IMR-90 (cell line): ENCODE measurements around the gene FA2H. TPM values are rescaled to one million over a fixed set of nuclear protein-coding genes. Genes with fewer than 3 reads are reported as not detected.

Experiments
- ATAC-seq: fragments of 200-7000 bp; cut with Tn5 transposase; 2 replicates; pipeline ENCODE4 v1.9.1; 2020; ENCODE audit warnings: low read depth, mild to moderate bottlenecking, moderate library complexity
- BruUV-seq: library from RNA; stranded (reverse); fragments of 400-500 nt; replicated peaks from 2 replicates; lab custom pipeline; 2021; lab: Mats Ljungman, UMichigan
- CTCF ChIA-PET: fragments of 300-600 bp; formaldehyde crosslinking; extraction: SDS; loops from one replicate; lab custom pipeline; 2021; ENCODE audit warnings: antibody characterized with exemption; lab: Yijun Ruan, JAX
- POLR2A ChIA-PET: fragments of 300-600 bp; sonication (Branson Sonifier 250); formaldehyde crosslinking; loops from one replicate; lab custom pipeline; 2022; ENCODE audit warnings: antibody characterized with exemption; ENCODE audit not compliant: unreplicated experiment; lab: Charles Lee
- DNase-seq: peaks from one replicate; pipeline ENCODE4 v3.0.0; 2013
- H2AFZ ChIP-seq: replicated peaks from 2 replicates; pipeline ENCODE3; 2013; ENCODE audit warnings: low read length, mild to moderate bottlenecking; ENCODE audit not compliant: poor library complexity
- H2AK5ac ChIP-seq: 2 replicates; pipeline ENCODE4 v1.6.1; 2013; ENCODE audit warnings: low read depth, low read length, inconsistent platforms
- H2AK9ac ChIP-seq: replicated peaks from 2 replicates; pipeline ENCODE3; 2013; ENCODE audit warnings: mild to moderate bottlenecking, low read depth, low read length, moderate library complexity; ENCODE audit not compliant: poor library complexity
- H2BK120ac ChIP-seq: 2 replicates; pipeline ENCODE4 v1.6.1; 2013; ENCODE audit warnings: low read depth, low read length, inconsistent platforms
- H2BK15ac ChIP-seq: 3 replicates; pipeline ENCODE4 v1.6.1; 2013; ENCODE audit warnings: low read depth, low read length, inconsistent platforms
- H2BK20ac ChIP-seq: 2 replicates; pipeline ENCODE4 v1.6.1; 2013; ENCODE audit warnings: low read depth, mild to moderate bottlenecking, inconsistent platforms, low read length, moderate library complexity
- H2BK5ac ChIP-seq: 2 replicates; pipeline ENCODE4 v1.6.1; 2013; ENCODE audit warnings: mild to moderate bottlenecking, low read depth, low read length, inconsistent platforms; ENCODE audit not compliant: poor library complexity, severe bottlenecking
- H3K14ac ChIP-seq: replicated peaks from 2 replicates; pipeline ENCODE4 v1.6.1; 2013; ENCODE audit warnings: low read depth, low read length, inconsistent platforms
- H3K18ac ChIP-seq: 2 replicates; pipeline ENCODE4 v1.6.1; 2013; ENCODE audit warnings: low read depth, low read length, control low read depth
- H3K23ac ChIP-seq: 2 replicates; pipeline ENCODE4 v1.6.1; 2013; ENCODE audit warnings: low read depth, low read length, inconsistent platforms
- H3K27ac ChIP-seq: 2 replicates; pipeline ENCODE4 v1.5.1; 2013; ENCODE audit warnings: mild to moderate bottlenecking, control low read depth, low read length; ENCODE audit not compliant: insufficient read depth
- H3K27me3 ChIP-seq: 2 replicates; pipeline ENCODE4 v1.6.1; 2013; ENCODE audit warnings: low read length; ENCODE audit not compliant: control insufficient read depth, insufficient read depth
- H3K36me3 ChIP-seq: 2 replicates; pipeline ENCODE4 v1.6.1; 2013; ENCODE audit warnings: low read length, mixed read lengths; ENCODE audit not compliant: control insufficient read depth, insufficient read depth
- H3K4ac ChIP-seq: 2 replicates; pipeline ENCODE4 v1.6.1; 2013; ENCODE audit warnings: low read depth, low read length, inconsistent platforms
- H3K4me1 ChIP-seq: 2 replicates; pipeline ENCODE4 v1.6.1; 2013; ENCODE audit warnings: low read length, mixed read lengths; ENCODE audit not compliant: control insufficient read depth, insufficient read depth
- H3K4me2 ChIP-seq: 2 replicates; pipeline ENCODE4 v1.6.1; 2013; ENCODE audit warnings: low read depth, mild to moderate bottlenecking, control low read depth, low read length, moderate library complexity
- H3K4me3 ChIP-seq: 2 replicates; pipeline ENCODE4 v1.5.1; 2013; ENCODE audit warnings: low read depth, mild to moderate bottlenecking, control low read depth, low read length, moderate library complexity; ENCODE audit not compliant: insufficient read depth
- H3K56ac ChIP-seq: 2 replicates; pipeline ENCODE4 v1.6.1; 2013; ENCODE audit warnings: low read length, inconsistent platforms; ENCODE audit not compliant: insufficient read depth; ENCODE audit errors: extremely low read depth
- H3K79me1 ChIP-seq, 2 experiments: 2 replicates each; pipeline ENCODE4 v1.6.1; 2013; ENCODE audit warnings: low read length in 2 of 2, inconsistent platforms in 1 of 2, low read depth in 1 of 2
- H3K9ac ChIP-seq: 2 replicates; pipeline ENCODE4 v1.6.1; 2013; ENCODE audit warnings: low read depth, low read length, control low read depth
- H3K9me1 ChIP-seq: 2 replicates; pipeline ENCODE4 v1.6.1; 2013; ENCODE audit warnings: low read length, inconsistent platforms; ENCODE audit not compliant: insufficient read depth
- H3K9me3 ChIP-seq: 2 replicates; pipeline ENCODE4 v1.6.1; 2013; ENCODE audit warnings: low read length; ENCODE audit not compliant: control insufficient read depth, insufficient read depth
- H4K20me1 ChIP-seq: 2 replicates; pipeline ENCODE4 v1.6.1; 2013; ENCODE audit warnings: low read length, inconsistent platforms; ENCODE audit not compliant: insufficient read depth
- H4K5ac ChIP-seq: 2 replicates; pipeline ENCODE4 v1.6.1; 2013; ENCODE audit warnings: mild to moderate bottlenecking, low read depth, low read length, control low read depth
- H4K8ac ChIP-seq, 2 experiments: 2 replicates each; pipeline ENCODE4 v1.6.1; 2013; ENCODE audit warnings: low read depth in 2 of 2, low read length in 2 of 2, control low read depth in 1 of 2, inconsistent platforms in 1 of 2
- H4K91ac ChIP-seq: 2 replicates; pipeline ENCODE4 v1.6.1; 2013; ENCODE audit warnings: low read depth, low read length, inconsistent platforms; ENCODE audit not compliant: insufficient read depth
- CEBPB ChIP-seq: IDR thresholded peaks from 2 replicates; pipeline ENCODE4 v1.6.1; 2012; ENCODE audit warnings: low read depth, low read length, improper control_type of control experiment
- CHD1 ChIP-seq: IDR thresholded peaks from 2 replicates; pipeline ENCODE4 v1.6.1; 2012; ENCODE audit warnings: low read depth, low read length, improper control_type of control experiment
- MXI1 ChIP-seq: IDR thresholded peaks from 2 replicates; pipeline ENCODE4 v1.6.1; 2012; ENCODE audit warnings: low read depth, mild to moderate bottlenecking, low read length, moderate library complexity, borderline replicate concordance
- NFE2L2 ChIP-seq: fragments of 150-350 bp; IDR thresholded peaks from 2 replicates; pipeline ENCODE4 v1.6.1; 2016; ENCODE audit warnings: low read depth, mild to moderate bottlenecking, low read length
- RFX5 ChIP-seq: IDR thresholded peaks from 2 replicates; pipeline ENCODE4 v1.8.0; 2012; ENCODE audit warnings: low read depth, mild to moderate bottlenecking, low read length, moderate library complexity
- SMC3 ChIP-seq: fragments of 150-350 bp; IDR thresholded peaks from 2 replicates; pipeline ENCODE4 v1.6.1; 2016; ENCODE audit warnings: low read depth, mild to moderate bottlenecking, antibody characterized with exemption, low read length, moderate library complexity
- WGBS, 2 experiments: methylation state at CpG; one replicate each; pipeline versions ENCODE4 v1.1.5 to v1.1.7; 2013; ENCODE audit warnings: missing lambda C conversion rate in 2 of 2; ENCODE audit not compliant: insufficient read length in 1 of 2; ENCODE audit errors: extremely low coverage in 2 of 2; 5-methylcytosine and 5-hydroxymethylcytosine counted together
- dilution Hi-C: fragments of 300-500 bp; cut with HindIII; formaldehyde crosslinking; loops from one replicate; pipeline ENCODE4 v1.14.3; 2018; ENCODE audit warnings: low sequenced_read_pairs; ENCODE audit not compliant: unreplicated experiment
- in situ Hi-C: fragments of 300-500 bp; cut with MboI; formaldehyde crosslinking; loops from 3 replicates; pipeline ENCODE4 v1.14.3; 2019; ENCODE audit warnings: low sequenced_read_pairs, inconsistent platforms, mixed read lengths
- intact Hi-C: fragments of 100-400 bp; cut with micrococcal nuclease; formaldehyde crosslinking; loops from 2 replicates; pipeline ENCODE4 v1.10.0; 2022
- polyA plus RNA-seq, 3 experiments: library from polyadenylated mRNA; depleted of rRNA; stranded (reverse); fragments of >200 nt; gene quantifications; 2 replicates each; pipeline ENCODE4 v1.2.3, GENCODE V29; 2012; ENCODE audit warnings: low replicate concordance in 1 of 3
- total RNA-seq: library from RNA; depleted of rRNA; stranded (reverse); fragments of >200 nt; gene quantifications from 2 replicates; pipeline ENCODE4 v1.2.3, GENCODE V29; 2012
- TF ChIP-seq, protein P1 (sequence below): fragments of 150-350 bp; IDR thresholded peaks from 2 replicates; pipeline ENCODE4 v1.6.1; 2017; ENCODE audit warnings: mild to moderate bottlenecking, antibody characterized with exemption, low read length, low read depth
- TF ChIP-seq, protein P2 (sequence below): fragments of 150-350 bp; IDR thresholded peaks from 2 replicates; pipeline ENCODE4 v1.6.1; 2016; ENCODE audit warnings: low read depth, mild to moderate bottlenecking, low read length, moderate library complexity, borderline replicate concordance

The FA2H gene
- total and polyA plus RNA-seq, 2 of the 4 experiments (the other 2 are of a cell fraction), result not detected

DNA sequence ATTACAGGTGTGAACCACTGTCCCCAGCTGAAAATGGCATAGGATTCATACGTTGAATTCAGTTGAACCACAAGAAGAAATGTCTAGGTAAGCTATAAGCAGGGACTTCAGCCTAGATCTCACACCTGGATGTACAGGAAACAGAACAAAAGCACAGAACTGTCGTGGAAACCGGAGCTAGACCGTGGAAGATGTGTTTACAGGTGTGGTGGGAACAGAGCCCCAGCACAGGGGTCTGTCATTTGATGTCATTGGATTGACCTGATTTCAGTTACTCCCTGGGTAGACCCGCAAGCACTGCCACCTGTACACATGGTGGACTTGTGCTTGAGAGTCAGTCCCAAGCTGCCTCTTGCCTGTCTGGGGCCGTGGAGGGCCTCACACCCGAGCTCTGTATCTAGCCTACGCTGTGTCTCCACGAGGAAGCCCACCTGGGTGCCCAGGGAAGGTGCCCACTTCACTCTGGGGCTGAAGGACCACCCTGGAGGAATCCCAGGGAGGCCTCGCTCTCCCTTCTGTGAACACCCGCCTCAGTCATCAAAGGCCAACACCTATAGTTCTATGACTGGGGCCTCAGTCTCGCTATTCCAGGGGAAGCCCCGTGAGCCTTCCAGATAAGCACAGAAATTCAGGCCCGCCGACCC, 41.8 kb downstream of the FA2H start:
- Histone ChIP-seq H3K9me3 (no peaks in the 10 kb centered on the region), H3K4me2 (no peak overlapping the region), H3K14ac (no peak overlapping the region), H3K79me1 (no peaks in the 10 kb centered on the region), H4K91ac (no peak overlapping the region), H3K4me3 (no peak overlapping the region), H2AFZ (no peak overlapping the region), H3K27me3 (peaks cover 3% of the 10 kb centered on the region; the same call in 1 of the 2 replicates), H3K4ac (no peak overlapping the region), H2AK5ac (no peak overlapping the region), H3K23ac (no peak overlapping the region), H3K27ac (no peak overlapping the region), H2AK9ac (no peak overlapping the region), H3K36me3 (no peaks in the 10 kb centered on the region), H4K5ac (no peak overlapping the region), H4K8ac (no peak overlapping the region), H3K56ac (no peak overlapping the region), H3K4me1 (peaks cover 15% of the 10 kb centered on the region), H3K9me1 (peaks cover 3% of the 10 kb centered on the region; the same call in 1 of the 2 replicates), H2BK15ac (no peak overlapping the region), H2BK20ac (no peak overlapping the region), H4K20me1 (no peaks in the 10 kb centered on the region), H2BK120ac (no peak overlapping the region), H2BK5ac (no peak overlapping the region), H3K18ac (no peak overlapping the region), H3K9ac (no peak overlapping the region)
- ATAC-seq, result no peak
- intact Hi-C loops, result no loop called here
- dilution Hi-C loops, result no loop called here
- CTCF ChIA-PET, result no interaction called here
- in situ Hi-C loops, result no loop called here
- POLR2A ChIA-PET, result interaction anchor here (0.6 kb wide), 1 partner anchor 415 kb away, joined by 3 read pairs; no protein-coding TSS in a partner anchor
- TF ChIP-seq, protein P1, sequence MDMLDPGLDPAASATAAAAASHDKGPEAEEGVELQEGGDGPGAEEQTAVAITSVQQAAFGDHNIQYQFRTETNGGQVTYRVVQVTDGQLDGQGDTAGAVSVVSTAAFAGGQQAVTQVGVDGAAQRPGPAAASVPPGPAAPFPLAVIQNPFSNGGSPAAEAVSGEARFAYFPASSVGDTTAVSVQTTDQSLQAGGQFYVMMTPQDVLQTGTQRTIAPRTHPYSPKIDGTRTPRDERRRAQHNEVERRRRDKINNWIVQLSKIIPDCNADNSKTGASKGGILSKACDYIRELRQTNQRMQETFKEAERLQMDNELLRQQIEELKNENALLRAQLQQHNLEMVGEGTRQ, result no peak
- no peak for TF ChIP-seq MXI1
- TF ChIP-seq, protein P2, sequence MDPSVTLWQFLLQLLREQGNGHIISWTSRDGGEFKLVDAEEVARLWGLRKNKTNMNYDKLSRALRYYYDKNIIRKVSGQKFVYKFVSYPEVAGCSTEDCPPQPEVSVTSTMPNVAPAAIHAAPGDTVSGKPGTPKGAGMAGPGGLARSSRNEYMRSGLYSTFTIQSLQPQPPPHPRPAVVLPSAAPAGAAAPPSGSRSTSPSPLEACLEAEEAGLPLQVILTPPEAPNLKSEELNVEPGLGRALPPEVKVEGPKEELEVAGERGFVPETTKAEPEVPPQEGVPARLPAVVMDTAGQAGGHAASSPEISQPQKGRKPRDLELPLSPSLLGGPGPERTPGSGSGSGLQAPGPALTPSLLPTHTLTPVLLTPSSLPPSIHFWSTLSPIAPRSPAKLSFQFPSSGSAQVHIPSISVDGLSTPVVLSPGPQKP, result no peak
- TF ChIP-seq SMC3, result no peak
- TF ChIP-seq RFX5, result no peak
- no peak for TF ChIP-seq NFE2L2
- no peak for TF ChIP-seq CEBPB
- TF ChIP-seq CHD1, result no peak
- no peak for DNase-seq
- no TSS peak for BruUV-seq
- 79% methylated on average over 3 of the region's 15 CpGs; no CpG with 5 or more reads in 1 of the 2 experiments for WGBS, 2 experiments
